ENCODE data around the gene PPP1R37.

Gene PPP1R37

DNA sequence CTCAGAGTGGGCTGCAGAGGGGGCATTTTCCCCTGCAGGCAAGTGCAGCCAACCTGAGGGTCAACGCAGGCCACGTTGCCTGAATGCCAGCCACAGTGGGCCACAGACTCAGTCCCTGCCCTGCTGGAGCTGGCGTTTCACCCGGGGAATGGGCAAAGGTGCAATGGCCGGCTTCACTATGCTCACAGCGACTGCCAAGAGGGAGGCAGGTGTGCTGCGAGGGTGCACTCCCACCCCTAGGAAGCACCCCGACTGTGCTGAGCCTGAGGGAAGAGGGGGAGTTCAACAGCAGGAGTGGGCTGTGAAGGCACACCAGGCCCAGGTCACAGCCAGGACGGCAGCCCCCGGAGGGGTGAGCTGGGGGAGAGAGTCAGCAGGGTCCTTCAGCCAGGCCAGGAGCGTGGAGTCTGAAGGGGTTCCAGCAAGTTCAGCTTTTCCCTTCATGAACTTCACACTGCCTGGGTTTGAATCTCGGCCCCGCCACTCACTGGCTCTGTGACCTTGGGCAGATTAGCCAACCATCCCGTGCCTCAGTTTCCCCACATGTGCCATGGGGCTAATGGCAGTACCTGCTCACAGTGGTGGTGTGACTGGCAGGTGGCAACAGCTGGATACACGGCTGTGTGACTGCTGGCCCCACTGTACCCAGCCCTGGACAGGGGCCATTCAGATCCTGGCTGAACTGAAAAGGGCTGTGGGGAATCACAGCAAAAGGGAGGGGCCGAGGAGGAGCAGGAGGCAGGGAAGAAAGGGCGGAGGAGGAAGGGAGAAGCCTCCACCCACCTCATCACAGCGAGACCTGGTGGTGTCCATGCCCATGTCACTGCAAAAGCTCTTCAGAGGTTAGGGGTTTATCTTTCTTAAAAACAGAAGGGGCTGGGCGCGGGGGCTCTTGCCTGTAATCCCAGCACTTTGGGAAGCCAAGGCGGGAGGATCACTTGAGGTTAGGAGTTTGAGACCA lies 77.4 kb downstream of the PPP1R37 start:
- DNase-seq (ENCODE audit: low read depth) = no peak

GRCh38 chr19:45171211-45171623 lies 78.2 kb downstream of the PPP1R37 start:
- no peak for DNase-seq (ENCODE audit: low read depth)

DNA sequence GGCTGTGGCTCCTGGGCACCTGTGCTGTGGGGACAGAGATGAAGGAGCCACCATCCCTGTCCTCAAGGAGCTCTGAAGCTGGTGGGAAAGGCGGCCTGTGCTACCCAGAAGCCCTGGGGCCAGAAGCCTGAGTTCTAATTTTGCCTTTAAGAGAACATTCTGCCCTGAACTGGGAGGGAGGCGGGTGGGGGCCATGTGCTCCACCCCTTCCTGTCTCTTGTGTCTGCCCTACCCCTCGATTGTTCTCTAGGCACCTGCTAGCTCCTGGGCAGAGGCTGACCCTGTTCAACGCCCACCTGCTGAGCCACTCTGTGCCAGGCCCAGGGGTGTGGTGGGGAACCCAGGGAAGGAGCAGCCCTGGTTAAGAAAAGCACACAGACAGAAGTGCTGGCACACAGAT lies 79.2 kb downstream of the PPP1R37 start:
- DNase-seq (ENCODE audit: low read depth) = no peak

DNA sequence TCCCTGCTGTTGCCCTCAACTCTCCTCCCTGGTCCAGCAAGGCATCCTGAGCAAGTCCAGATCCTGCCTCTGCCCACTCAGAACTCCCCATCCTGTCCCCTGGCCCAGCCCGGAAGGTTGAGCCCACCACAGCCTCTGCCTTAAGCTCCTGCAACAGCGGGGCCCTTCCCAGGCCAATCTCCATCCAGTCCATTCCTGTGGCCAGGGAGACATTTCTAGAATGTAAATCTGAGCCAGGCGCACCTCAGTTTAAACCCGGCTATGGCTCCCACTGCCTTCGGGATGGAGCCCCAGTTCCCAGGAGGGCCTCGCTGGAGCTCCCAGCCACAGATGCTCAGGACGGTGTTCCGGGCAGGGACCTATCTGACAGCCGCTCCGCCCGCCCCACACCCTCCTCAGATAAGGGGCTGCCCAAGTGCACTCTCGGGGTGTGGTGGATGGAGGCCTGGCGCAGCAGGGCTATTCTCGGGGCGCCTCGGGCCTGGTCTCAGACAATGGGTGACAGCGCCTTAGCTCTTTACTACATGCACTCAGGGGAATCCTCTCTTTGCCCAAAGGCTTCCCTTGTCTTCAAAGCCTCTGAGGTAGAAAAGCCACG lies 79.7 kb downstream of the PPP1R37 start:
- no peak for DNase-seq (ENCODE audit: low read depth)

GRCh38 chr19:45173816-45174215 lies 80.8 kb downstream of the PPP1R37 start:
- DNase-seq (ENCODE audit: low read depth) = no peak

GRCh38 chr19:45175515-45176345 lies 82.8 kb downstream of the PPP1R37 start:
- DNase-seq (ENCODE audit: low read depth) = no peak

GRCh38 chr19:45177817-45178261 lies 84.9 kb downstream of the PPP1R37 start, which contains the start of gene TRAPPC6A:
Gene TRAPPC6A (minus strand): TSS chr19:45178237. CDS start chr19:45178218, 19 bp downstream.
- no peak for DNase-seq (ENCODE audit: low read depth)

GRCh38 chr19:45178262-45179071 lies 85.5 kb downstream of the PPP1R37 start, which contains the start of gene BLOC1S3:
Gene BLOC1S3 (plus strand): TSS chr19:45178784. CDS start chr19:45179297, 513 bp downstream.
- DNase-seq (ENCODE audit: low read depth) = peak; percentile 99

GRCh38 chr19:45179072-45179891 lies 86.3 kb downstream of the PPP1R37 start:
- DNase-seq (ENCODE audit: low read depth) = no peak

GRCh38 chr19:45179892-45180370 lies 87.0 kb downstream of the PPP1R37 start:
- no peak for DNase-seq (ENCODE audit: low read depth)

DNA sequence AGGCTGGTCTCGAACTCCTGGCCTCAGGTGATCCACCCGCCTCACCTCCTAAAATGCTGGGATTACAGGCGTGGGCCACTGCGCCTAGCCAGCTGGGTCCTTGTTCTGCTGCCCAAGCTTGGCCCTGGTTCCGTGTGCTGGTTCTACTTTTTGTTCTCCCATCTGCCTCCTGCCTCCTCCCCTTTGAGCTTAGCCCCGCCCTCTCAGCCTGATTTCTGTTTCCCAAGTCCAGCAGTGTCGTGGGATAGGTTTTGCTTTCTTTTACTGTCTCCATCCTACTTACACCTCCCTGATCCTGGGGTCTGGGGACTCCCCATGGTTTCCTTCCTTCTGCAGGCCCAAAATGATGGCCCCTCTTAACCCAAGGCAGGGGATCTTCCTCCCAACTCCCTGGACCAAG lies 88.0 kb downstream of the PPP1R37 start:
- DNase-seq (ENCODE audit: low read depth) = no peak

GRCh38 chr19:45182758-45183157 lies 89.8 kb downstream of the PPP1R37 start:
- DNase-seq (ENCODE audit: low read depth) = no peak

- DNase-seq (ENCODE audit: low read depth) = no peak
Observed at GRCh38 chr19:45184115-45184514, 91.1 kb downstream of the PPP1R37 start.

DNA sequence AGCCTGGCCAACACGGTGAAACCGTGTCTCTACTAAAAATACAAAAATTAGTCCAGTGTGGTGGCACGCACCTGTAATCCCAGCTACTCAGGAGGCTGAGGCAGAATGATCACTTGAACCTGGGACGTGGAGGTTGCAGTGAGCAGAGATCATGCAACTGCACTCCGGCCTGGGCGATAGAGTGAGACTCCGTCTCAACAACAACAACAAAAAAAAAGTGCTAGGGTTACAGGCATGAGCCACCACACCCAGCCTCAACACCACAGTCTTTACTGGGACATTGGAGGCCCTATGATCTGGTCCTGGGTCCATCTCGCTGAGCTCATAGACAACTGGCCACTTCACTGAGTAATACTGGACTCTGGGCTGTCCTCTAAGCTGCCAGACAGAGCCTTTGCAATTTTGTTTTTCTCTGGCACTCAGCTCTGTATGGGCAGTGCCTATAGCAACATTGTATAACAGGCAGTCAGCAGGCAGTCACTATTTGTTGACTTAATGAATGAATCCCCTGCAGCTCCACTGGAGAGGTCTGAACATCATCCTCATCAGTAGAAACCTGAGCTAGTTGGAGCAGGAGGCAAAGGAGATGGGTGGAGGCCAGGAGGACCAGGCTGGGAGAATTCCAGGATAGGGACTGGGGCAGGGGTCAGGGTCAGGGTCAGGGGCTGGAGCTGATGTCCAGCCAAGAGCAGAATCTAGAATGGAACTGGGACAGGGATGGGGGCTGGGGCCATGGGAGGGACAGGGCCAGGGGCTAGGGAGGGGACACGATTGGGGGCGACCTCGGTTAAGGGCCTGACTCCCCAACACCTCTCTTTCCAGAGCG lies 93.7 kb downstream of the PPP1R37 start:
- DNase-seq (ENCODE audit: low read depth) = no peak

GRCh38 chr19:45187421-45188100 lies 94.6 kb downstream of the PPP1R37 start:
- DNase-seq (ENCODE audit: low read depth) = no peak

DNA sequence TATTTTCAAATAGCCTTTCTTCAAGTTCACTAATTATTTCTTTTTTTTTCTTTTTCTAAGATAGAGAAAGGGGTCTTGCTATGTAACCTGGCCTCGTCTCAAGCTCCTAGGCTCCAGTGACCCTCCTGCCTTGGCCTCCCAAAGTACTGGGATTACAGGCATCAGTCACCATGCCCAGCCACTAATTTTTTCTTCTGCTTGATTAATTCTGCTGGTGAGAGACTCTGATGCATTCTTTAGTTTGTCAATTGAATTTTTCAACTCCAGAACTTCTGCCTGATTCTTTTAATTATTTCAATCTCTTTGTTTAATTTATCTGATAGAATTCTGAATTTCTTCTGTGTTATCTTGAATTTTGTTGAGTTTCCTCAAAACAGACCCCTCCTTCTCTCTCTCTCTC lies 97.0 kb downstream of the PPP1R37 start:
- DNase-seq (ENCODE audit: low read depth) = no peak

- no peak for DNase-seq (ENCODE audit: low read depth)
Observed at GRCh38 chr19:45191375-45191774, 98.4 kb downstream of the PPP1R37 start.

- no peak for DNase-seq (ENCODE audit: low read depth)
Observed at GRCh38 chr19:45195764-45196163, 102.8 kb downstream of the PPP1R37 start.

All from stimulated activated CD8-positive, alpha-beta memory T cell treated with anti-CD3 and anti-CD28 coated beads, Interleukin-15, amount 100 ng/mL, for 1 hour (primary cell).